Measurements from ENCODE around the gene TBC1D22A.

- TF ChIP-seq EZH2 (IDR thresholded peaks at IDR 0.05; ENCODE audit: low read depth, unreplicated experiment) = no peak
- TF ChIP-seq, protein P1, sequence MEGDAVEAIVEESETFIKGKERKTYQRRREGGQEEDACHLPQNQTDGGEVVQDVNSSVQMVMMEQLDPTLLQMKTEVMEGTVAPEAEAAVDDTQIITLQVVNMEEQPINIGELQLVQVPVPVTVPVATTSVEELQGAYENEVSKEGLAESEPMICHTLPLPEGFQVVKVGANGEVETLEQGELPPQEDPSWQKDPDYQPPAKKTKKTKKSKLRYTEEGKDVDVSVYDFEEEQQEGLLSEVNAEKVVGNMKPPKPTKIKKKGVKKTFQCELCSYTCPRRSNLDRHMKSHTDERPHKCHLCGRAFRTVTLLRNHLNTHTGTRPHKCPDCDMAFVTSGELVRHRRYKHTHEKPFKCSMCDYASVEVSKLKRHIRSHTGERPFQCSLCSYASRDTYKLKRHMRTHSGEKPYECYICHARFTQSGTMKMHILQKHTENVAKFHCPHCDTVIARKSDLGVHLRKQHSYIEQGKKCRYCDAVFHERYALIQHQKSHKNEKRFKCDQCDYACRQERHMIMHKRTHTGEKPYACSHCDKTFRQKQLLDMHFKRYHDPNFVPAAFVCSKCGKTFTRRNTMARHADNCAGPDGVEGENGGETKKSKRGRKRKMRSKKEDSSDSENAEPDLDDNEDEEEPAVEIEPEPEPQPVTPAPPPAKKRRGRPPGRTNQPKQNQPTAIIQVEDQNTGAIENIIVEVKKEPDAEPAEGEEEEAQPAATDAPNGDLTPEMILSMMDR (conservative IDR thresholded peaks at IDR 0.05; ENCODE audit: low read depth in 2 of 2) = no peak
- no peak for TF ChIP-seq CREB1 (CRISPR knock-in tag; IDR thresholded peaks at IDR 0.05; ENCODE audit: low read depth)
These were observed 212.5 kb downstream of the TBC1D22A start for GRCh38 chr22:46974631-46975585.
